ENCODE results near the gene MPO.

DNA sequence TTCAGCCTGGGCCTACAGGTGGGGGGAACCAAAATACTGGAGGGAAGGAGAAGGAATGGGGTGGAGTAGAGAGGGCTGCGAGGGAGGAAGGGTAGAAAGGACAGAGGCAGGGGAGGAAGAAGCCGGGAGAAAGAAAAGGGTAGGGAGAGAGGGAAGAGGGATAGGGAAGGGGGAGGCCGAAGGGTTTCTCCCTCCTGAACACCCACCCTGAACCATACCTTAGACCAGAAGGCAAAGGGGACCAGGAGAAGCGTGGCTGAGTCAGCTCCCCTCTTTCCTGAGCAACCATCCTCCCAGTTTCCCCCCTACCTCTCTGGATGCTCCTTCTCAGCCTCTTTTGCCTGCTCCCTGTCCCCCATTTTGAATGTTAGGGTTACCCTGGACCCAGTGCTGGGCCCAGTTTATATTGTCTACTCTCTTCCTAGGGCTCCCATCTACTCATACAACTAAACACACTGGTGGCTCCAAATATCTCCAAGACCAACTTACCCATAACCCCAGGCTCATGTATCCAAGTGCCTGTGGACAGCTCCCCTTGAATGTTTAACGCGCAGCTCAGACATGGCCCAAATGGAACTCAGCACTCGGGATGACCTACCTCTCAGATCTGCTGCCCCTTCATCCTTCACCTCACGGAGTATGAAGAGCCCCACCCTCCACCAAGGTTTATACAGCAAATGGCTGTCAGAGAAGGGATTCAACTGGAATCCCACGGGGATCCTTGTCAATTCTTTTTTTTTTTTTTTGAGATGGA is 40.0 kb upstream of the MPO start:
- TF ChIP-seq, protein P1, sequence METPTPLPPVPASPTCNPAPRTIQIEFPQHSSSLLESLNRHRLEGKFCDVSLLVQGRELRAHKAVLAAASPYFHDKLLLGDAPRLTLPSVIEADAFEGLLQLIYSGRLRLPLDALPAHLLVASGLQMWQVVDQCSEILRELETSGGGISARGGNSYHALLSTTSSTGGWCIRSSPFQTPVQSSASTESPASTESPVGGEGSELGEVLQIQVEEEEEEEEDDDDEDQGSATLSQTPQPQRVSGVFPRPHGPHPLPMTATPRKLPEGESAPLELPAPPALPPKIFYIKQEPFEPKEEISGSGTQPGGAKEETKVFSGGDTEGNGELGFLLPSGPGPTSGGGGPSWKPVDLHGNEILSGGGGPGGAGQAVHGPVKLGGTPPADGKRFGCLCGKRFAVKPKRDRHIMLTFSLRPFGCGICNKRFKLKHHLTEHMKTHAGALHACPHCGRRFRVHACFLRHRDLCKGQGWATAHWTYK (CRISPR knock-in tag; IDR thresholded peaks at IDR 0.05): no peak
- TF ChIP-seq, protein P2, sequence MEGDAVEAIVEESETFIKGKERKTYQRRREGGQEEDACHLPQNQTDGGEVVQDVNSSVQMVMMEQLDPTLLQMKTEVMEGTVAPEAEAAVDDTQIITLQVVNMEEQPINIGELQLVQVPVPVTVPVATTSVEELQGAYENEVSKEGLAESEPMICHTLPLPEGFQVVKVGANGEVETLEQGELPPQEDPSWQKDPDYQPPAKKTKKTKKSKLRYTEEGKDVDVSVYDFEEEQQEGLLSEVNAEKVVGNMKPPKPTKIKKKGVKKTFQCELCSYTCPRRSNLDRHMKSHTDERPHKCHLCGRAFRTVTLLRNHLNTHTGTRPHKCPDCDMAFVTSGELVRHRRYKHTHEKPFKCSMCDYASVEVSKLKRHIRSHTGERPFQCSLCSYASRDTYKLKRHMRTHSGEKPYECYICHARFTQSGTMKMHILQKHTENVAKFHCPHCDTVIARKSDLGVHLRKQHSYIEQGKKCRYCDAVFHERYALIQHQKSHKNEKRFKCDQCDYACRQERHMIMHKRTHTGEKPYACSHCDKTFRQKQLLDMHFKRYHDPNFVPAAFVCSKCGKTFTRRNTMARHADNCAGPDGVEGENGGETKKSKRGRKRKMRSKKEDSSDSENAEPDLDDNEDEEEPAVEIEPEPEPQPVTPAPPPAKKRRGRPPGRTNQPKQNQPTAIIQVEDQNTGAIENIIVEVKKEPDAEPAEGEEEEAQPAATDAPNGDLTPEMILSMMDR (IDR thresholded peaks at IDR 0.05 in 2 of 3, conservative IDR thresholded peaks at IDR 0.05 in 1 of 3; ENCODE audit: insufficient read depth in 2 of 3, low read depth in 1 of 3, low read length in 3 of 3): no peak
- TF ChIP-seq ZNF217 (CRISPR knock-in tag; IDR thresholded peaks at IDR 0.05) (no peak), JUN (IDR thresholded peaks at IDR 0.05; ENCODE audit: borderline replicate concordance, low read depth, low read length) (no peak), JUN (CRISPR knock-in tag; IDR thresholded peaks at IDR 0.05; ENCODE audit: borderline replicate concordance) (no peak)
